Peyer's patch (tissue), 4 donors: ENCODE results near the gene NUTM2A.
"Not testable (repeated sequence)": the region's sequence is repeated elsewhere in the genome, so short reads cannot be mapped to it uniquely, and the experiment has no call there.

Source experiments
- CTCF ChIP-seq, 6 experiments: fragments of 450-650 bp in 4 of 6; fragments of 200-600 bp in 2 of 6; sonication (generic) in 1 of 6; IDR thresholded peaks; one replicate each; pipeline ENCODE4 v1.5.1; 2017 to 2019; ENCODE audit warnings: antibody characterized with exemption in 6 of 6, mild to moderate bottlenecking in 3 of 6, moderate library complexity in 1 of 6
- POLR2A ChIP-seq, 2 donors: fragments of 450-650 bp; IDR thresholded peaks; one replicate each; pipeline ENCODE4 v1.5.1; 2017; ENCODE audit warnings: antibody characterized with exemption in 2 of 2, mild to moderate bottlenecking in 2 of 2, moderate library complexity in 2 of 2

GRCh38 chr10:87216120-87216519, 9.1 kb upstream of the NUTM2A start:
- not testable (repeated sequence) for TF ChIP-seq POLR2A, CTCF (IDR thresholded peaks at IDR 0.05)
